Measurements from ENCODE around the gene OR2T2.
"Not testable (repeated sequence)": the region's sequence is repeated elsewhere in the genome, so short reads cannot be mapped to it uniquely, and the experiment has no call there.

The OR2T2 gene, protein sequence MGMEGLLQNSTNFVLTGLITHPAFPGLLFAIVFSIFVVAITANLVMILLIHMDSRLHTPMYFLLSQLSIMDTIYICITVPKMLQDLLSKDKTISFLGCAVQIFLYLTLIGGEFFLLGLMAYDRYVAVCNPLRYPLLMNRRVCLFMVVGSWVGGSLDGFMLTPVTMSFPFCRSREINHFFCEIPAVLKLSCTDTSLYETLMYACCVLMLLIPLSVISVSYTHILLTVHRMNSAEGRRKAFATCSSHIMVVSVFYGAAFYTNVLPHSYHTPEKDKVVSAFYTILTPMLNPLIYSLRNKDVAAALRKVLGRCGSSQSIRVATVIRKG

GRCh38 chr1:248445399-248445798 lies at the start of gene OR2T2:
TSS of gene OR2T2 (plus strand) at chr1:248445637. CDS start at chr1:248452798, 7,161 bp downstream.
- not testable (repeated sequence) for DNase-seq (ENCODE audit: low read depth in 1 of 2, low spot score in 1 of 2)

DNA sequence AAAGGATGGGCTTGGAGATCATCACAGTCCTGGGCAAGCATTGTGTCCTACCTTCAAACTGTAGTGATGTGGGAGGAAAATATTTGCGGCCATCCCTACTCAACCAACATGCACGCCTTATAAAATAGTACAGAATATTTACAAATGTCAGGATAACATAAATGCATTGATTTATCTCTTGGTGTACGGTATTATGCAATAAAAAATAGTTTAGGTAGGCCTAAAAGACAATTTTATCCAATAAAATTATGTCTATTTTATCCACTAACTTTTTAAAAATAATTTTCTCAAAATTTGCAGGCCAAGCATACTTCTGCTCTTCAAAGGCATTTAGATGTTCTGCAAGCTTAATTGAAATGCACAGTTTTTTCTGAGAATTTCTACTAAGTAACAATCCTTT lies 42.7 kb upstream of the OR2T2 start, which contains the start of gene OR2T1:
Gene OR2T1, plus strand, starts transcription at position 301 of the 400 bp plus-strand sequence. CDS start 3,100 bp downstream, outside the sequence.
- no peak for DNase-seq (ENCODE audit: low read depth in 1 of 2, low spot score in 1 of 2)

GRCh38 chr1:248404024-248404423 lies 41.4 kb upstream of the OR2T2 start:
- no peak for DNase-seq (ENCODE audit: low read depth in 1 of 2, low spot score in 1 of 2)

DNA sequence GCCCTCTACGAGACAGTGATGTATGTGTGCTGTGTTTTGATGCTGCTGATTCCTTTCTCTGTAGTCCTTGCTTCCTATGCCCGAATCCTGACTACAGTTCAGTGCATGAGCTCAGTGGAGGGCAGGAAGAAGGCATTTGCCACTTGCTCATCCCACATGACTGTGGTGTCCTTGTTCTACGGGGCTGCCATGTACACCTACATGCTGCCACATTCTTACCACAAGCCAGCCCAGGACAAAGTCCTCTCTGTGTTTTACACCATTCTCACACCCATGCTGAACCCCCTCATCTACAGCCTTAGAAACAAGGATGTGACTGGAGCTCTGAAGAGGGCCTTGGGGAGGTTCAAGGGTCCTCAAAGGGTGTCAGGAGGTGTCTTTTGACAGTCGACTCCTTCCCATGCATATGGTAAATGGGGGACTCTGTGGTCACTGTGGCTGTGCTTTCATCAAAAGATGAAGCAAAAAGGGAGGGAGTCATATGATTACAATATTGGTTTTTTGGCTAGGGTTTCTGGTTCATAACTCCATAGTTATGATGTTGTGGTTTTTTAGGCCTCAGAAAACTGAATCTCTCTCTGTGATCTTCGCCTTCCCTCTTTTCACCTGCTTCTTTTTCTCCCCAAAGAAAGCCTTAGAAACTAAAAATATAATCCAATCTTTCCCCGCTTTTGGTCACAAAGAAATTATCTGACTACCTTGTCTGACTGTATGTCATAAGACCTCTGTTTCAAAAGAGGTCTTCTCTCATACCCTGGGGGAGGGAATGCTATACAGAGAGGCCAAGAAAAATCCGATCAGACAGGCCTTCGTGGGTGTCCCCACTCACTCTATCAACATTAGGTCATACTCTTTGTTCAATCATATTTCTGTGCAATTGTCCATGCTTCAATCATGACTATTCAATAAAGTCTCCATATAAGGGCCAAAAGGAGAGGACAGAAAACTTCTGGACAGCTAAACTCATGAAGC lies 38.4 kb upstream of the OR2T2 start:
- no peak for DNase-seq (ENCODE audit: low read depth in 1 of 2, low spot score in 1 of 2)

GRCh38 chr1:248416226-248416625 lies 29.2 kb upstream of the OR2T2 start:
- no peak for DNase-seq (ENCODE audit: low read depth in 1 of 2, low spot score in 1 of 2)

DNA sequence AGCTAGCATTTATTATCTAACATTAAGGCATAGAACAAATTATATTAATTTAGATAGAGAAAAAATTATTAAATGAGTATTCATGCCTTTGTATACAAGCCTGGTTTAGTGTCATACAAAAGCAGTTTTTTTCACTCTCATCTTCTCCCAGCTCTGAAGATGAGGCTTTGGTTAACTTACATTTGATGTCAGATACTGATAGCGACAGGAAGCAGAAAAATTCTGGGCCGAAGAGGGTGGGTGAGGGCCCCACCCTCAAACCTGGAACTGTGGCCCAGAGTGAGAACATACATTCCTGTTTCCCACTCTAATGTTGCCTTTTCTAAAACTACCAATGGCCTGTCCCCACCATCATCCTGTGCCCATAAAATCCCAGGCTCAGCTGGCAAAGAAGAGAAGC lies 27.6 kb upstream of the OR2T2 start:
- DNase-seq (ENCODE audit: low read depth in 1 of 2, low spot score in 1 of 2), result no peak

GRCh38 chr1:248421384-248421783 lies 24.1 kb upstream of the OR2T2 start:
- no peak for DNase-seq (ENCODE audit: low read depth in 1 of 2, low spot score in 1 of 2)

GRCh38 chr1:248427526-248428191 lies 17.8 kb upstream of the OR2T2 start:
- not testable (repeated sequence) for DNase-seq (ENCODE audit: low read depth in 1 of 2, low spot score in 1 of 2)

GRCh38 chr1:248428192-248428533 lies 17.3 kb upstream of the OR2T2 start:
- DNase-seq (ENCODE audit: low read depth in 1 of 2, low spot score in 1 of 2), result not testable (repeated sequence)

DNA sequence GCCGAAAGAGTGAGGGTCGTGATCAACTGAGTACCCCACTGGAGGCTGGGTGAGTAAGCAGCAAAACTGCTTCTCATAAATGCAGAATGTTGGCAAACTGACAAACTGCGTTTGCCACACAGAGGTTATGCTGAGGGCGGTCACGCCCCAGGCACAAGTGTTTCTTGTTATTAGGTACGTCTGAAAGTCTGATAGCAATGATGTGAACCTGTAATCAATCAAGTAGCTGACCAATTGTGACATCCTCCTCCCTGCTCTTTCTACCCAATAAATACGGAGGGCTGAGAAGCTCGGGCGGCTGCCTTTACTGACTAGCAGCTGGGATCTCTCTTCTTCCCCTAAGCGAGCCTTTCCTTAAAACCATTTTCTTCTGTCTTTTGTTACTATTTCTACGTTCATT lies 13.8 kb upstream of the OR2T2 start:
- not testable (repeated sequence) for DNase-seq (ENCODE audit: low read depth in 1 of 2, low spot score in 1 of 2)

DNA sequence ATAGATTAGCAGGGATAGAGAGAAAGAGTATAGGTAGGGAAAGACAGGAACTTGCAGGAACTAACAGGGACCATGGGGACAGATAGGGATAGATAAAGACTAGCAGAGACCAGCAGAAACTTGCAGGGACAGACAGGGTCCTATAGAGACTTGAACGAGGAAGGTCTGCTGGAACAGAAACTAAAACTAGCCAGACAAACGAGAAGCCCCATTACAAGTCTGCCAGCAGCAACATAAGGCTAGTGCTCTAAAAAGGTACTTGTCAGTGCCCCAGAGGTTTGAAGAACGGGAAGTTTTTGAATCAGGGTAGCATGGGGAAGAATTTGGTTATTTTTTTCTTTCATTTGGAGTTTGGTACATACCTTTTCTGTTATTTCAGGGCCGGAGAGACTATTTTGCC lies 13.2 kb upstream of the OR2T2 start:
- not testable (repeated sequence) for DNase-seq (ENCODE audit: low read depth in 1 of 2, low spot score in 1 of 2)

DNA sequence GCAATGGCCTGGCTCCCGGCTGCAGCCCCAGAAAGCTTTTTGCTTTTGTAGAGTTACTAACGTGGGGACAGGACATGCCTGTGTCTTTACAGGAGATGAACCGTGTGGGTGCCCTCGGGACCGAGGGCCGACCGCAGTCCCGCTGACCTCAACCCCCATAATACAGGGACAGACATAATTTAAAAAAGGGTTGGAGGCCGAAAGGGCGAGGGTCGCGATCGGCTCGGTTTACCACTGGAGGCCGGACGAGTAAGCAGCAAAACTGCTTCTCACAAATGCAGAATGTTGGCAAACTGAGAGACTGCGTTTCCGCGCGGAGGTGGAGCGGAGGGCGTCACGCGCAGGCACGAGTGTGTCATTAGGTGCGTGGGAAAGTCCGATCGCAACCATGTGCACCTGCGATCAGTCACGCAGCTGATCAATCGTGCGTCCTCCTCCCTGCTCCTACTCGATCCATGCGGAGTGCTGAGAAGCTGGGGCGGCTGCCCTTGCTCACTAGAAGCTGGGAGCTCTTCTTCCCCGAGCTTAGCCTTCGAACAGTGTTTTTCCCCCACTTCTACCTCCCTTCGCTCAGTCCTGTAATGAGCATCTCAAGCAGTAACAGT lies 11.5 kb upstream of the OR2T2 start:
- not testable (repeated sequence) for DNase-seq (ENCODE audit: low read depth in 1 of 2, low spot score in 1 of 2)

- not testable (repeated sequence) for DNase-seq (ENCODE audit: low read depth in 1 of 2, low spot score in 1 of 2)
These were observed 10.5 kb upstream of the OR2T2 start for GRCh38 chr1:248434913-248435312.

DNA sequence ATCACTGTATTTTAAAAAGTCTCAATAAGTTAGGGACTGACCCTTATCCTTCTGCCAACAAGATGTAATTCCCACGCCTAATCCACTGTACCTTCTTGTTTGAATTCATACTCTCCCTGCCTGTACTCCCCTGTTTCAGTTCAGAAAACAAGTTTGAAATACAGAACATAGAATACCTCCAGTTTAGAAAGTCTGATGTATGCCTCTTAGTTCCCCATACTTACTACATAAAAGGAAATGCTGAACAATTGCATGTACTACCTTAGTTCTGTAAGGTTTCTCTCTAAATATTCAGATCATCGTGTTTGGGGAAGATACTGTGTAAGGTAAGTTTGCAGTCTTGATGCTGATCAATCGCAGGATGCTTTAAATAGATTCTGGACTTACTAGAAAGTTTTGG lies 9.1 kb upstream of the OR2T2 start:
- not testable (repeated sequence) for DNase-seq (ENCODE audit: low read depth in 1 of 2, low spot score in 1 of 2)

DNA sequence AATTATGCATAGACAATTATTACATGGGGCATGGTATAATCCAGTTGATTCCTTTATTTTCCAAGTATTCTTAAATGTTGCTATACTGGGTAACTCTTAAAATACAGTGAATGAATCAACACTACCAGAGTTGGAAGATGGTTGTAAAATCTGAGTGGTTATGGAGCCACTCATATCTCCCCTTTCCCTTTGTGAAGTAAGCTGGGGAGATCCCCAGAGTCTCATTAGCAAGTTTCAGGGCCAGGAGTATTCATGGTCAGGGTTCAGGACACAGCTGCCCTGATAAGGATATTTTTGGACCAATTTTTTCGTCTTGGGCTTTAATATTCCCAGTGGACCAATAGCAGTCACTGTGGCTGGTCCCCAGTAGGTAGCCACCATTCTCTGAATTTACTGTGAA lies 6.8 kb upstream of the OR2T2 start:
- DNase-seq (ENCODE audit: low read depth in 1 of 2, low spot score in 1 of 2), result not testable (repeated sequence)

DNA sequence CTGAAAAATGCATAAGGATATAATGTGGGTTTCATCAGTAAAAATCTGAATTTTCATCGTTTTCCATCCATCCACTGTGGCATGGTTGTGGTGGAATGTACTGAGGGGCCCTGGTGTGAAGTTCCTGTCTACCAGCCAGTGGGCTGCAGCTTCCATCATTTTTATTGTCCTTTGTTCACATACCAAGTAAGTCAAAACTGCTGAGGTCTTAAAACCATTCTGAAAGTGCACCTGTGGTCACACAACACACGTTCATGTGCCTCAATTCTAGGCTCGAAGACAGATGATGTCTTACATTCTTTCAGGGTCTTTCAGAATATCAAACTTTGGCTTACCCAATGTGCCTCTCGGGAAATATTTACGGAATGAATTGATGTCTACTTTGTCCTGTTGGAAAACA lies 6.2 kb upstream of the OR2T2 start:
- not testable (repeated sequence) for DNase-seq (ENCODE audit: low read depth in 1 of 2, low spot score in 1 of 2)

- DNase-seq (ENCODE audit: low read depth in 1 of 2, low spot score in 1 of 2), result not testable (repeated sequence)
These were observed 2.7 kb upstream of the OR2T2 start for GRCh38 chr1:248442500-248443277.

DNA sequence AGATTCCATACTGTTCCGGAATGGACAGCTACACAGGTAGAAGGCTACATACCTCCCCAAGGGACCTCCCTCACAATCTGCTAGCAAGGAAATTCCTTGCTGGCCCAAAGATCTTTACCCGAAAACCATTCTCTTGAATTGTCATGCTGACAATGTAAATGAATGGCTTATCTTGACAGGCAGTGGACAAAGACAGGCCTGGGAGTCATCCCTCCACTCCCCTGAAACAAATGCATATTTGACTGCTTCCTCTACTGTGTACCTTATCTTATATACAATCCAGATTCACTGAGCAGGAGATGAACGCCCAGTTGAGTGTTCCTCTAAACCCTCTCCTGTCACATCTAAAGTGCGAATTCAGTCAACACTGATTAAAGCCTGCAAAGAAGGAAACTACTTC lies 834 bp upstream of the OR2T2 start:
- not testable (repeated sequence) for DNase-seq (ENCODE audit: low read depth in 1 of 2, low spot score in 1 of 2)

- DNase-seq (ENCODE audit: low read depth in 1 of 2, low spot score in 1 of 2), result not testable (repeated sequence)
These were observed 3.1 kb downstream of the OR2T2 start for GRCh38 chr1:248448409-248449074.
